Psoas muscle (tissue), 8 donors: Measurements from ENCODE around the gene COG5. TPM values are rescaled to one million over a fixed set of nuclear protein-coding genes. Genes with fewer than 3 reads are reported as not detected.

Source experiments
- ATAC-seq, 4 donors: fragments of 200-7000 bp; cut with Tn5 transposase; one replicate each; pipeline ENCODE4 v1.9.1; 2020; ENCODE audit warnings: moderate library complexity in 3 of 4, mild to moderate bottlenecking in 2 of 4
- DNase-seq, 2 donors: peaks; one replicate each; pipeline ENCODE4 v3.0.0-alpha.2; 2020
- H3K27ac ChIP-seq: fragments of 200-600 bp; one replicate; pipeline ENCODE4 v1.8.0; 2022
- H3K27me3 ChIP-seq, 3 donors: fragments of 200-600 bp in 1 of 3; one replicate each; pipeline versions ENCODE4 v1.6.1 to v1.8.0; 2013 to 2022; ENCODE audit warnings: low read length in 2 of 3, mild to moderate bottlenecking in 2 of 3, moderate library complexity in 1 of 3; ENCODE audit not compliant: insufficient read depth in 3 of 3
- H3K36me3 ChIP-seq, 2 donors: fragments of 200-600 bp in 1 of 2; one replicate each; pipeline versions ENCODE4 v1.6.1 to v1.8.0; 2013 to 2022; ENCODE audit warnings: low read depth in 1 of 2, mild to moderate bottlenecking in 1 of 2, moderate library complexity in 1 of 2; ENCODE audit not compliant: insufficient read depth in 1 of 2
- H3K4me1 ChIP-seq: fragments of 200-600 bp; one replicate; pipeline ENCODE4 v1.8.0; 2022
- H3K4me3 ChIP-seq: fragments of 200-600 bp; one replicate; pipeline ENCODE4 v1.8.0; 2022; ENCODE audit warnings: mild to moderate bottlenecking
- H3K9me3 ChIP-seq: fragments of 200-600 bp; one replicate; pipeline ENCODE4 v1.8.0; 2022
- WGBS, 3 donors: extraction: QIAGEN DNeasy Blood & Tissue Kit; methylation state at CpG; one replicate each; pipeline versions ENCODE4 v1.1.6 to v1.1.7; 2013; 5-methylcytosine and 5-hydroxymethylcytosine counted together
- intact Hi-C, 2 donors: fragments of 100-400 bp; cut with DNase I; formaldehyde crosslinking; loops; one replicate each; pipeline versions ENCODE4 v1.11.0 to v1.14.2; 2022
- polyA plus RNA-seq, 3 donors: library from polyadenylated mRNA; stranded (reverse); fragments of 200-250 nt; gene quantifications; one replicate each; pipeline ENCODE4 v1.2.3, GENCODE V29; 2013
- total RNA-seq, 4 donors: library from RNA; stranded (reverse); fragmentation: NEBNext Ultra II Directional in 2 of 4; extraction: Animal tissue kit (Norgen Biotek cat#: 25700) in 2 of 4; gene quantifications; one replicate each; pipeline versions ENCODE4 v1.2.1 to v1.2.4, GENCODE V29; 2021 to 2023
- TF ChIP-seq, protein P1 (sequence below): fragments of 200-600 bp; IDR thresholded peaks from one replicate; pipeline ENCODE4 v1.8.0; 2022; ENCODE audit warnings: antibody characterized with exemption
- donor health status: healthy with polysubstance abuse.
- donor health status: DM: no; HTN: no; CAD: no; lungs with moderate emphysema.
- donor health status: Bipolar disorder and iron deficiency.
- donor health status: healthy.
- donor health status: DM: yes; HTN: yes; CAD: no.
- donor health status: DM: no; HTN: no; CAD: no.
- donor health status: DM: no; HTN: no; CAD: no.
- donor health status: DM: yes; HTN: yes; CAD: no.

The COG5 gene
- total and polyA plus RNA-seq, 7 donors, result 4.8 to 35.1 (median 18.8) TPM

GRCh38 chr7:107534139-107534538 is 29.6 kb downstream of the COG5 start:
- no peaks in the 10 kb centered on the region for H3K9me3 ChIP-seq
- no peak overlapping the region for H3K27ac ChIP-seq
- no peak for ATAC-seq
- TF ChIP-seq, protein P1, sequence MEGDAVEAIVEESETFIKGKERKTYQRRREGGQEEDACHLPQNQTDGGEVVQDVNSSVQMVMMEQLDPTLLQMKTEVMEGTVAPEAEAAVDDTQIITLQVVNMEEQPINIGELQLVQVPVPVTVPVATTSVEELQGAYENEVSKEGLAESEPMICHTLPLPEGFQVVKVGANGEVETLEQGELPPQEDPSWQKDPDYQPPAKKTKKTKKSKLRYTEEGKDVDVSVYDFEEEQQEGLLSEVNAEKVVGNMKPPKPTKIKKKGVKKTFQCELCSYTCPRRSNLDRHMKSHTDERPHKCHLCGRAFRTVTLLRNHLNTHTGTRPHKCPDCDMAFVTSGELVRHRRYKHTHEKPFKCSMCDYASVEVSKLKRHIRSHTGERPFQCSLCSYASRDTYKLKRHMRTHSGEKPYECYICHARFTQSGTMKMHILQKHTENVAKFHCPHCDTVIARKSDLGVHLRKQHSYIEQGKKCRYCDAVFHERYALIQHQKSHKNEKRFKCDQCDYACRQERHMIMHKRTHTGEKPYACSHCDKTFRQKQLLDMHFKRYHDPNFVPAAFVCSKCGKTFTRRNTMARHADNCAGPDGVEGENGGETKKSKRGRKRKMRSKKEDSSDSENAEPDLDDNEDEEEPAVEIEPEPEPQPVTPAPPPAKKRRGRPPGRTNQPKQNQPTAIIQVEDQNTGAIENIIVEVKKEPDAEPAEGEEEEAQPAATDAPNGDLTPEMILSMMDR, result no peak
- intact Hi-C loops, result no loop called here
- H3K27me3 ChIP-seq, result no peaks in the 10 kb centered on the region
- no peaks in the 10 kb centered on the region for H3K36me3 ChIP-seq
- peaks cover 8% of the 10 kb centered on the region for H3K4me1 ChIP-seq
- DNase-seq, result no peak
- H3K4me3 ChIP-seq, result no peak overlapping the region

- Histone ChIP-seq H3K9me3 (no peaks in the 10 kb centered on the region), H3K4me3 (no peak overlapping the region), H3K4me1 (peaks cover 8% of the 10 kb centered on the region), H3K27ac (no peak overlapping the region), H3K36me3 (peaks cover 0 to 11% of the 10 kb centered on the region in 2 donors), H3K27me3 (no peaks in the 10 kb centered on the region)
- DNase-seq (no peak), ATAC-seq (no peak)
- intact Hi-C loops, result no loop called here
- TF ChIP-seq, protein P1, result no peak
Observed at GRCh38 chr7:107530751-107531150, 33.0 kb downstream of the COG5 start.

- DNase-seq (no peak), ATAC-seq (no peak)
- intact Hi-C loops, result no loop called here
- TF ChIP-seq, protein P1, result no peak
- Histone ChIP-seq H3K9me3 (no peaks in the 10 kb centered on the region), H3K4me3 (no peak overlapping the region), H3K27ac (no peak overlapping the region), H3K4me1 (peaks cover 8% of the 10 kb centered on the region), H3K27me3 (no peaks in the 10 kb centered on the region), H3K36me3 (peaks cover 0 to 17% of the 10 kb centered on the region in 2 donors)
Observed at GRCh38 chr7:107528461-107528860, 35.3 kb downstream of the COG5 start.

GRCh38 chr7:107527196-107527595 is 36.5 kb downstream of the COG5 start:
- Histone ChIP-seq H3K27ac (no peak overlapping the region), H3K36me3 (peaks cover 0 to 17% of the 10 kb centered on the region in 2 donors), H3K9me3 (no peaks in the 10 kb centered on the region), H3K4me3 (no peak overlapping the region), H3K4me1 (peaks cover 7% of the 10 kb centered on the region), H3K27me3 (no peaks in the 10 kb centered on the region)
- 93 to 97% (median 94%) methylated on average over 3 of the region's 3 CpGs for WGBS, 3 donors
- no peak for ATAC-seq
- TF ChIP-seq, protein P1, result no peak
- no peak for DNase-seq
- intact Hi-C loops, result no loop called here

- no peak overlapping the region for H3K27ac ChIP-seq
- no peak for DNase-seq
- H3K4me3 ChIP-seq, result no peak overlapping the region
- H3K4me1 ChIP-seq, result peaks cover 2% of the 10 kb centered on the region
- peaks cover 0 to 17% of the 10 kb centered on the region in 2 donors for H3K36me3 ChIP-seq
- 94 to 98% (median 95%) methylated on average over 2 of the region's 2 CpGs for WGBS, 3 donors
- no peaks in the 10 kb centered on the region for H3K9me3 ChIP-seq
- no peaks in the 10 kb centered on the region for H3K27me3 ChIP-seq
- ATAC-seq, result no peak
- intact Hi-C loops, result no loop called here
- TF ChIP-seq, protein P1, result no peak
Observed at GRCh38 chr7:107526672-107527071, 37.0 kb downstream of the COG5 start.
